ENCODE measurements around the gene CCDC91.
A peak's percentile ranks its signal among the peaks of the same experiment; 100 is the strongest.

CCDC91 gene

GRCh38 chr12:28190321-28191050 is at the start of gene CCDC91:
Gene CCDC91, plus strand, starts transcription at chr12:28190456. Its CDS starts 66,760 bp downstream, at chr12:28257216.
- DNase-seq = peak; percentile 76

- no peak for DNase-seq
Observed at GRCh38 chr12:28144059-28144458, 46.2 kb upstream of the CCDC91 start.

- DNase-seq = no peak
Observed at GRCh38 chr12:28144532-28144931, 45.7 kb upstream of the CCDC91 start.

DNA sequence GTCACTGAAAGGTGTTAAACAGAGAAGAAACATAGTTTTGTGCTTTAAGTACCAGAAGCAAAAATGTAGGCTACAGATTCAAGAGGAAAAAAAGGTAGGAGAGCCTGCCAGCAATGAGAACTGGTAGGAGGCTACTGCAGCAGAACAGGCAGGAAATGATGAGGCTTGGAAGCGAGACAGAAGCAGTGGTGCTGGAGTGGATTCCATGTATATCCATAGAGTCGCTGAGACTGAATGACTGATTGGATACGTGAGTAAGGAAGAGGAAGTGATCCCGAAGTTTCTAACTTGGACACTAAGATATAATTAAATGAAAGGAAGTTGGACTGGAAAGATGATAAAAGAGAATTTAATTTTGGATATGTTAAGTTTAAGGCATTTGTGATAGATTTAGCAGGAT is 45.0 kb upstream of the CCDC91 start:
- DNase-seq = no peak

- DNase-seq = no peak
Observed at GRCh38 chr12:28149279-28149678, 41.0 kb upstream of the CCDC91 start.

DNA sequence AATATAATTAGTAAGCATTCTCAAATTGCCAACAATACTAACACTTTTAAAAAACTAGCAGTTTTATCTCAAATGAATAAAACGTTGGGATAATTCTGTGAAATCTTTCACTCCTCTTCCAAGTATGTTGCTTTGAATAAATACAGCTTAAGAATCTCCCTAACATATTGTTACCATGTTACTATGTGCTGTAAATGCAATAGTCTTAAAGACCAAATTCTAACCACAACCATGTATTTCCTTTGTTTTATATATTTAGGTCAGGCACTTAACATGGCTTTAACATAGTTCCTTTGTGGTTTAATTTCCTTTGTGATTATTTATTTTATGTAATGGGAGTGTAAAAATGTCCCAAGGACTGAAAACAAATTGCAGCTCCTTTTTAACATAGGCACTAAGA is 33.9 kb upstream of the CCDC91 start:
- no peak for DNase-seq

- no peak for DNase-seq
Observed at GRCh38 chr12:28156804-28157203, 33.5 kb upstream of the CCDC91 start.

GRCh38 chr12:28158353-28158752 is 31.9 kb upstream of the CCDC91 start:
- no peak for DNase-seq

DNA sequence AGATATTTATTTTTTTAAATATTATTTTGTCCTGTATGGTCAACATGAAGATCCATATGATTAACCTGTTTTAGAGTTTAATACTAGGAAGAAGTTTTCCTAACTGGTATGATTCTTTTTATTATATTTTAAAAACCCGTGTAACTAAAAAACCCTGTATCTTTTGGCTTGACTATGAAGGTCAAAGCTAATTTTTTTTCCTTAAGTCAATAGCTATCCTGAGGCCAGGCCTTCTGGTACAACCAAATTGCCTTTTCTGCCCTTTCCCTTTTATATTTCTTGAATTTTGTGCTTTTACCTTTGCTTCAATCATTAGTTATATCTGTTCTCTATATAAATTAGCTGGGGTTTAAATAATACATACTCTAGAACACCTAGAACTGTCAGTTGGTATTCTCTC is 30.6 kb upstream of the CCDC91 start:
- DNase-seq = no peak

- DNase-seq = no peak
Observed at GRCh38 chr12:28161697-28162096, 28.6 kb upstream of the CCDC91 start.

- no peak for DNase-seq
Observed at GRCh38 chr12:28162697-28163096, 27.6 kb upstream of the CCDC91 start.

- no peak for DNase-seq
Observed at GRCh38 chr12:28164644-28165275, 25.5 kb upstream of the CCDC91 start.

- DNase-seq = no peak
Observed at GRCh38 chr12:28167981-28168485, 22.2 kb upstream of the CCDC91 start.

GRCh38 chr12:28171356-28172060 is 18.7 kb upstream of the CCDC91 start:
- DNase-seq = no peak

DNA sequence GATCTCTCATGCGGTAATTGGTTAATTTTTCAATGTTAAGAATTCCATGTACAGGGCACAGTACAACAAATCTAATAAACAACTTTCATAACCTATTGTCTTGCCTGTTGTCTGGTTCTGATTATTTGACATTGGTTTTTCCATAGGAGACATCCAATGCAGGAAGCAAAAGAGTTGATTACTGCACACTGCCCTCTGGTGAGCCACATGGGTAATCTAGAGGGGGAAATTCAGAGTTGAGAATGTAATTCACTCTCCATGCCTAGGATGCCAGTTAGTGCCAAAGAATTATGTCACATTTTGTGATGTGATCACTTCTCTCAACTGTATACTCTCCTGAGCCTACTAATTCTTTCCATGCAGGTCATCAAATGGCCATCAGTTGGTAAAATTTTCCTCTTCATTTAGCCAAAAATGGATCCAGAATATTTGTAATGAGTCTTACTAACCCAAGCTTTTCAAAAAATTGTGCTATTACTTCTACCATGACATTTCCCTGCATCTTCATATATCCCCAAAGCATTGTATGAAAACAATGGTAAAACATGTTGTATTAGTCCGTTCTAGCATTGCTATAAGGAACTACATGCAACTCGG is 17.7 kb upstream of the CCDC91 start:
- DNase-seq = peak; percentile 65

GRCh38 chr12:28173440-28173839 is 16.8 kb upstream of the CCDC91 start:
- no peak for DNase-seq

DNA sequence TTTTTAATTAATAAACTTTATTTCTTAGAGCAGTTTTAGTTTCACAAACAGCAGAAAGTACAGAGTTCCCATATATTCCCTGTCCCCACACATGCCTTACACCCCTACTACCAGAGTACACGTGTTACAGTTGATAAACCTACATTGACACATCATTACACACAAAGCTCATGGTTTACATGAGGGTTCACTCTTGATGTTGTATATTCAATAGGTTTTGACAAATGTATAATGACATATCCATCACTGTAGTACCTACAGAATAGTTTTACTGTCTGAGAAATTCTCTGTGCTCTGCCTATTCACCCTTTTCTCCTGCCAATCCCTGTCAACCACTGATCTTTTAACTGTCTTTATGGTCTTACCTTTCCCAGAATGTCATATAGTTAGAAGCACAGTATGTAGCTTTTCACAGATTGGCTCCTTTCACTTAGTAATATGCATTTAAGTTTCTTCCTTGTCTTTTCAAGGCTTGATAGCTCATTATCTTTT is 15.1 kb upstream of the CCDC91 start:
- no peak for DNase-seq

GRCh38 chr12:28176295-28176694 is 14.0 kb upstream of the CCDC91 start:
- DNase-seq = no peak

DNA sequence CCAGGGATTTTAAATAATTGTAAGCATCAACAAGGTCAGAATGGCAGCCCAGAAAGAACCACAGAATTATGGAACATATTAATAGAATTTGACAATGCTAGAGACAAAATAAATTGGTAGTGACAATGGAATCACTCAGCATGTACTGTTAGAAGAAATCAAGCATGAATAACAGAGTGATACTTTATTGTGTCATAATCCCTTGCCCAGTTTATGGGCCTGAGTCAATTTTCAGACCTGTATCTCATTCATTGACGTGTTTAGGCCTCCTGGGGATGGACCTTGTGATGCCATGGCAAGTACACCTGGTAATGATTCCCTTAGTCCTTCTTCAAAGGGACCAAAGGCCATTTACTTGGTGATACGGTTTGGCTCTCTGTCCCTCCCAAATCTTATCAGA is 12.8 kb upstream of the CCDC91 start:
- no peak for DNase-seq

DNA sequence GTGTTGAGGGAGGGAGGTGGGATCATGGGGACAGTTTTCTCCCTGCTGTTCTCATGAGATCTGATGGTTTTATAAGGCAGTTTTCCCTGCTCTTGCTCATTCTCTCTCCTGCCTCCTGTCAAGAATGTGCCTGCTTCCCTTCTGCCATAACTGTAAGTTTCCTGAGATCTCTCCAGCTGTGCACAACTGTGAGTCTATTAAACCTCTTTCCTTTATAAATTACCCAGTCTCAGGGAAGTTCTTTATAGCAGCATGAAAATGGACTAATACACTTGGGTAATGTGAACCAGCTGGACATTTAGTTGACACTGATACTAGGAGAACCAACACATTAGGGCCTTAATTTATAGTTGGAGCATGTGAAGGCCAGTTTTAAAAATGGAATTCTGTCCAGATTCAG is 12.4 kb upstream of the CCDC91 start:
- no peak for DNase-seq

GRCh38 chr12:28178775-28179174 is 11.5 kb upstream of the CCDC91 start:
- DNase-seq = no peak

- DNase-seq = no peak
Observed at GRCh38 chr12:28180786-28181185, 9.5 kb upstream of the CCDC91 start.

GRCh38 chr12:28184375-28184774 is 5.9 kb upstream of the CCDC91 start:
- DNase-seq = no peak

Data from fibroblast of skin of right quadriceps (primary cell).